ENCODE measurements around the gene DLX1.
A peak's percentile ranks its signal among the peaks of the same experiment; 100 is the strongest.
"Not testable (repeated sequence)": the region's sequence is repeated elsewhere in the genome, so short reads cannot be mapped to it uniquely, and the experiment has no call there.

DLX1 gene

GRCh38 chr2:172098650-172099471 is 13.6 kb downstream of the DLX1 start:
- DNase-seq (ENCODE audit: low spot score) = peak; percentile 91

GRCh38 chr2:172099472-172100079 is 14.3 kb downstream of the DLX1 start:
- no peak for DNase-seq (ENCODE audit: low spot score)

GRCh38 chr2:172100080-172100934 is 15.0 kb downstream of the DLX1 start:
- DNase-seq (ENCODE audit: low spot score) = no peak

- DNase-seq (ENCODE audit: low spot score) = no peak
Observed at GRCh38 chr2:172100935-172101820, 15.9 kb downstream of the DLX1 start.

GRCh38 chr2:172101821-172102390 is 16.6 kb downstream of the DLX1 start:
- DNase-seq (ENCODE audit: low spot score) = no peak

GRCh38 chr2:172102391-172103359 is 17.4 kb downstream of the DLX1 start, which contains the start of gene DLX2:
DLX2 (minus strand) TSS chr2:172102900; CDS start chr2:172102538, 362 bp downstream.
- peak; percentile 93 for DNase-seq (ENCODE audit: low spot score)

- DNase-seq (ENCODE audit: low spot score) = peak; percentile 91
Observed at GRCh38 chr2:172103471-172104272, 18.4 kb downstream of the DLX1 start.

- no peak for DNase-seq (ENCODE audit: low spot score)
Observed at GRCh38 chr2:172105471-172106107, 20.3 kb downstream of the DLX1 start.

- no peak for DNase-seq (ENCODE audit: low spot score)
Observed at GRCh38 chr2:172106108-172106961, 21.0 kb downstream of the DLX1 start.

GRCh38 chr2:172107690-172108586 is 22.6 kb downstream of the DLX1 start:
- DNase-seq (ENCODE audit: low spot score) = no peak

GRCh38 chr2:172108587-172108930 is 23.3 kb downstream of the DLX1 start:
- DNase-seq (ENCODE audit: low spot score) = no peak

- DNase-seq (ENCODE audit: low spot score) = no peak
Observed at GRCh38 chr2:172109256-172109987, 24.1 kb downstream of the DLX1 start.

GRCh38 chr2:172109988-172110811 is 24.9 kb downstream of the DLX1 start:
- DNase-seq (ENCODE audit: low spot score) = no peak

GRCh38 chr2:172113617-172114016 is 28.3 kb downstream of the DLX1 start:
- DNase-seq (ENCODE audit: low spot score) = peak; percentile 72

- DNase-seq (ENCODE audit: low spot score) = not testable (repeated sequence)
Observed at GRCh38 chr2:172114176-172114575, 28.9 kb downstream of the DLX1 start.
